NCI-H1417 (cell line): Measurements from ENCODE around the gene SPATS1.
"Not testable (repeated sequence)": the region's sequence is repeated elsewhere in the genome, so short reads cannot be mapped to it uniquely, and the experiment has no call there.

ENCODE experiments used
- DNase-seq, 3 experiments: peaks; one replicate each; lab custom pipeline; 2025; lab: John Stamatoyannopoulos, UW

Gene SPATS1

DNA sequence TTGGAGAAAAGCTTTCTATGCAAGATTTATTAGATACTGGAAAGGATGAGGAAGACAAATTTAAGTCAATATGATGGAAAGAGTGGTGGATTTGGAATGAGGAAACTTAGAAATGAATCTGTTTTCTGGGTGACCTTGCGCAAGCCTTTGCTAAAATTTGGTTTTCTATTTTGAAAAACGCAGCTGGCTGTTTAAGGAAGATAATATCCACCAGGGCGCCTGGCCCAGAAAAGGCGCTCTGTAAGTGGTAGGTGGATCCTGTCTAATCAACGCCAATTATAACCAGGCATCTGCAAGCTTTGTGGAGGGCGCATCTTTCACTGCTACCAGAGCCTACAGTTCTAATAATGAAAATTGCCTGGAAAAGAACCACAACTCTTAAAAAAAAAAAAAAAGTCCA is 398 bp upstream of the SPATS1 start:
- peak in 2 of 3 experiments; percentile 33 to 64 for DNase-seq

- DNase-seq, result not testable (repeated sequence)
Measured at GRCh38 chr6:44346818-44347217, 4.4 kb downstream of the SPATS1 start.

DNA sequence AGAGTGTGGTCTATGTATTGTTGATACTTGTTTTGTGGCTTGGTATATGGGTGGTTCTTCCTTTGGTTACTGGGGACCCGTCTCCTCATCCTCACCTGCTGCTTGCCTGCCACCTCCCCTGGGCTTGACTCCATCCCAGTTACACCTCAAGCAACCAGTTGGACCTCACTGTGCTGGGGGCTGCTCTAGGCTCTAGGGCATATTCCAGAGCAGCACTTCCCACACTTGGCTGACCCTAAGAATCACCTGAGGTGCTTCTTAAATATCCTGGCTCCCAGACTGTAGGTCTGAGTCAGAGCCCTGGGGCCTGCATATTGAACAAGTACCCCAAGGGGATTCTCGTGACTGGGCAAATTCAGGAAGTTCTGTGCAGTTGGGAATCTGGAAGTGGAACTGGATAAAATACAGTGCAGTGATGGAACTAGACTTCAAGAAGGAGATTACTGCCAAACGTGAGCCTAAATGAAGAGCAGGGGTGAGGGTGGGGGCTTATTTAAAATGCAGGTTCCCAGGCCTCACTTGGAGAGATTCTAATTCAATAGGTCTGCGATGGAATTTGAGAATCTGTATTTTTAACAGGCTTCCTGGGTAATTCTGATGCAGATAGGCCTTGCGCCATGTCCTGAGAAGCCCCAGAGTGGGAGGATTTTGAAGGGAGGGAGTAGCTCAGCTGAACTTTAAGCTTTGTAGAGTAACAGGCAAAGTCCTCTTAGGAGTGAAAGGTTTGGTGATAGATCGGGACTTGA is 7.6 kb downstream of the SPATS1 start:
- DNase-seq, result no peak

GRCh38 chr6:44350650-44350994 is 8.2 kb downstream of the SPATS1 start:
- DNase-seq, result not testable (repeated sequence)

GRCh38 chr6:44352259-44352658 is 9.8 kb downstream of the SPATS1 start:
- no peak for DNase-seq

DNA sequence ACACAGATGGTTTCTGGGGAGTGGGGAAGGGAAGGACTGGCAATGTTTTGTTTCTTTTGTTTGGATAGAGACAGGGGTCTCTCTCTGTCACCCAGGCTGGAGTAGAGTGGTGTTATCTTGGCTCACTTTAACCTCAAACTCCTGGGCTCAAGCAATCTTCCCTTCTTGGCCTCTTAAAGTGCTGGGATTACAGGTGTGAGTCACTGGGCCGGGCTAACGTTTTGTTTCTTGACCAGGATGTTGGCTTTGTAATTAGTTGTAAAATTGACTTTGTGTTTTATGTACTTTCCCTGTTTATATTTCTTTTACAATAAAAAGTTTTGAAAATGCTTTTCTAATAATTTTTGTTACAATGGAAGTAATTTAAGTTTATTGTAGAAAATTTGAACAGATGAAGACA is 10.9 kb downstream of the SPATS1 start:
- no peak for DNase-seq

DNA sequence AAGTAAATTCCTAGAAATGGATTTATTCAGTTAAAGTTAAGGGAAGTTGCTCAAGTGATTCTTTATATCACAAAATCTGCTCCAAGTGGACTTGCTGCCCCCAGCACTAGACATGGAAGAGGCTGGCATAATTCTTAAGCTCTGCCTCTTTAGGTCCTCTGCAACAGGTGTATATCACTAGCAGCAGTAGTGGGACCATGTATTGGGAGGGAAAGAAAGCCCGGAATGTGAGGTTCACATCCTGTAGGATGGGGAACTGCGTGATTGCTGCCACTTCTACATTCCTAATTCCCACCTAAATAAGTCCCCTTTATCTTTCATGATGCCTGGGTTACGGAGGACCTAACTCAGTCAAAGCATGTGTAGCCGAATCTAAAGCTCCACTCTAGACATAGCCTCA is 13.2 kb downstream of the SPATS1 start:
- no peak for DNase-seq

DNA sequence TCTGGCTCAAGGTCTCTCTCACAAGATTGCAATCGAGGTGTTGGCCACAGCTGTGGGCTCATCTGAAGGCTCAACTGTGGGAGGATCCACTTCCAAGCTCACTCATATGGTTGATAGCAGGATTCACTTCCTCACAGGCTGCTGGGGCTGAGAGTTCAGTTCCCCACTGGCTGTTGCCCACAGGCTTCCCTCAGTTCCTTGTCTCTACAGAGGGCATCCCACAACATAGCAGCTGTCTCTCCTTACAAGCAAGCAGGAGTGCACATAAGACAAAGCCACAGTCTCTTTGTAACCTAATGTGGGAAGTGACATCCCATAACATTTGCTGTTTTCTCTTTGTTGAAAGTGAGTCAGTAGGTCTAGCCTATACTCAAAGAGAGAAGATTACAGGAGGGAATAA is 14.0 kb downstream of the SPATS1 start:
- DNase-seq, result no peak

GRCh38 chr6:44359973-44360372 is 17.5 kb downstream of the SPATS1 start:
- no peak for DNase-seq

GRCh38 chr6:44361947-44362346 is 19.5 kb downstream of the SPATS1 start:
- no peak for DNase-seq

- no peak for DNase-seq
Measured at GRCh38 chr6:44363377-44363926, 21.0 kb downstream of the SPATS1 start.

GRCh38 chr6:44366781-44367180 is 24.3 kb downstream of the SPATS1 start:
- no peak for DNase-seq

- DNase-seq, result no peak
Measured at GRCh38 chr6:44367681-44368080, 25.2 kb downstream of the SPATS1 start.

GRCh38 chr6:44373051-44373450 is 30.6 kb downstream of the SPATS1 start:
- no peak for DNase-seq

DNA sequence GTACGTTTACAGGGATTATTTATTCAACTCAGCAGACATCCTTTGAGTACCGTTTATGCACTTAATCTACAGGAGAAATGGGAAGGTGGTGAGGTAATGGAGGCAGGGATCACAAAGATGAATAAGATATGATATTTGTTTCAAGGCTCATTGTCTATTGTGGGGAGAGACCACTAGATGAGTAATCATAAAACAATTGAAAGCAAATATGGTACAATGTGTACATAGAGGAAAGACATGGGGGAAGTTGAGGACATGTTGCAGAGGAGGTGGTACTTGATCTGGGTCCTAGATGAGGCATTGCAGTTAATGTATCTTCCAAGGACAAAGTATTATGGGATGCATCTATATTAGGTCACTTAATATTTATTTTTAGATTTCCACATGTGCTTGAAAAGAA is 31.3 kb downstream of the SPATS1 start:
- peak in 1 of 3 experiments; percentile 10 for DNase-seq

GRCh38 chr6:44375071-44375470 is 32.6 kb downstream of the SPATS1 start:
- no peak for DNase-seq

DNA sequence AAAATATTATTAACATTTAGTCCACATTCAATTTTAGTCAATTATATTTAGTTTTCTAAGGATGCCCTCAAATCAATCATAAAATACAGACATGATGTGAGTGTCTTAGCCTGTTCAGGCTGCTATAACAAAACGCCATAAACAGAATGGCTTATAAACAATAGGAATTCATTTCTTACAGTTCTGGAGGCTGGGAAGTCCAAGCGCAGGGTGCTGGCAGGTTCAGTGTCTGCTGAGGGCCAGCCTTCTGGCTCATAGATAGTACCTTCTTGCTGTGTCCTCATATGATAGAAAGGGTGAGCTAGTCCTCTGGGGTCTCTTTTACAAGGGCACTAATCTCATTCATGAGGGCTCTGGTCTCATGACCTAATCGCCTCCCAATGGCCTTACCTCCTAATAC is 35.0 kb downstream of the SPATS1 start:
- DNase-seq, result no peak

GRCh38 chr6:44377971-44378370 is 35.5 kb downstream of the SPATS1 start:
- DNase-seq, result no peak

DNA sequence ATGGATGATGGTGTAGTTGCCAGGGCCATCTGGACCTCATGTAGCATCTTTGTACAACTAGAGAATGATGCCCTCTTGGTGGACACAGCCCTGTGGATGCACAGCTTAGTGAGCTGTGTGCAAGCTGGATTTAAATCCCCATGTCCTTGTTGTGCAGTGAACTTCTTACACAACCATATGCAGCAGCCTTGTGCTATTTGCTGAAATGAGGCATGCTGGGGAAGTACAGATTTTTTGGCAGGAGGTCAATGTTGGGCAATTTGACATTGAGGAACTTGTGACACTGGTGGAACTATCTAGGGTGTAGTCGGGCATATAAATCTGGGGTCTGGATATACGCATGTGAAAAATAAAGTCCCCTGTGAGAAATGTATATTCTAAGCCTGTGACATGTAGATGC is 39.3 kb downstream of the SPATS1 start:
- DNase-seq, result no peak

DNA sequence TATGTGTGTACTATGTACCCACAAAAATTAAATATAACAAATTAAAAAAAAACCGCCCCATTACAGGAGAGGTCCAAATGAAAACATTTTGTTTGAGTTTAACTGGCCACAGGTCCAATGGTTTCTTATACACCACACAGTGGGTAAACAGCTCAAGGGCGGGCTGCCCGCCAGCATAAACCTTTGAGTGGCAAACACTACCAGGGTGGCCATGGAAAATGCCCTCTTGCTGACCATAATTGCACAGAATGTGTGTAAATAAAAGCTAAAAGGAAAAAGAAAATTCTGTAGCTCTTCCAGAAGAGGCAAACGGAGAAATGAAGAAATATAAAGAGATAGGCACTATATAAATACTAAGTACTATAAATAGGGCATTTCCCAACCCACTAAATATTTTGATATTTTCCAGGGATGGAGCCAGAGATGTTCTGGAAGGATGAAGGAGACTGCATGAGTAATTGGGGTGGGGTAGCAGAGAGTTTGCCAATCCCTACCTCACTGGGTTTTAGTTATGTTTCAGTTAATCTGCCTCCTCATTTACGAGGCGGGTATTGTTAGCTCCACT is 44.0 kb downstream of the SPATS1 start:
- DNase-seq, result peak in 2 of 3 experiments; percentile 53 to 73

GRCh38 chr6:44386929-44387345 is 44.5 kb downstream of the SPATS1 start:
- DNase-seq, result peak in 1 of 3 experiments; percentile 57

- peak; percentile 97 to 99 (median 97) for DNase-seq
Measured at GRCh38 chr6:44387346-44388134, 45.1 kb downstream of the SPATS1 start, which contains the start of gene CDC5L. CDC5L (plus strand) TSS chr6:44387706; CDS start chr6:44387824, 118 bp downstream.

DNA sequence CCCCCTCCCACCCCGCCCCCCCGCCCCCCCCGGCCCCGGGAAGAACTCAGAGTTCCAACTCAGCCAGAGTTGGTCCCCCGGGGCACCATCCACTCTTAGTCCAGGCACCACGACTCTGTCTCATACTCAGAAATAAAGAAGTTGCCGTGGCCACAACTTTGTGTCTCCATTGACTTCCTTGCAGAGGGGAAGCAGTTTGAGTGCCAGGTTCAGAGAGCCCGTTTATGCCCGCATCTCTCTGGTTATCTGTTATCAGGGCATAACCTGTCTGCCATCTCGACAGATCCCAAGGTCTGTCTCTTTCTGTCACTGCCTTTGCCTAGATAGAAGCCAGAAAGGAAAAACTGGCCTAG is 45.7 kb downstream of the SPATS1 start:
- DNase-seq, result peak in 1 of 3 experiments; percentile 64
